Measurements from ENCODE around the gene DCDC1.

The DCDC1 gene

GRCh38 chr11:31369348-31370329, at the start of gene DCDC1, which contains the start of gene DNAJC24:
DCDC1 (minus strand) TSS chr11:31369739; CDS start chr11:31328280, 41,459 bp downstream.
DNAJC24 (plus strand) TSS chr11:31369860; CDS start chr11:31370749, 889 bp downstream.
- DNase-seq (ENCODE audit: low read depth), result peak; percentile 90

GRCh38 chr11:31419138-31419537, 49.6 kb upstream of the DCDC1 start:
- no peak for DNase-seq (ENCODE audit: low read depth)

- DNase-seq (ENCODE audit: low read depth), result no peak
Measured at GRCh38 chr11:31417816-31418215, 48.3 kb upstream of the DCDC1 start.

GRCh38 chr11:31417357-31417756, 47.8 kb upstream of the DCDC1 start:
- DNase-seq (ENCODE audit: low read depth), result no peak

GRCh38 chr11:31415435-31415834, 45.9 kb upstream of the DCDC1 start:
- no peak for DNase-seq (ENCODE audit: low read depth)

GRCh38 chr11:31414338-31414737, 44.8 kb upstream of the DCDC1 start:
- no peak for DNase-seq (ENCODE audit: low read depth)

- DNase-seq (ENCODE audit: low read depth), result no peak
Measured at GRCh38 chr11:31412946-31413345, 43.4 kb upstream of the DCDC1 start.

GRCh38 chr11:31408201-31408600, 38.7 kb upstream of the DCDC1 start:
- DNase-seq (ENCODE audit: low read depth), result no peak

GRCh38 chr11:31404614-31405013, 35.1 kb upstream of the DCDC1 start:
- no peak for DNase-seq (ENCODE audit: low read depth)

GRCh38 chr11:31397239-31397834, 27.8 kb upstream of the DCDC1 start:
- DNase-seq (ENCODE audit: low read depth), result no peak

- DNase-seq (ENCODE audit: low read depth), result no peak
Measured at GRCh38 chr11:31387379-31387778, 17.8 kb upstream of the DCDC1 start.

- DNase-seq (ENCODE audit: low read depth), result no peak
Measured at GRCh38 chr11:31383116-31383515, 13.6 kb upstream of the DCDC1 start.

GRCh38 chr11:31375879-31376278, 6.3 kb upstream of the DCDC1 start:
- DNase-seq (ENCODE audit: low read depth), result no peak

GRCh38 chr11:31366795-31367194, 2.7 kb downstream of the DCDC1 start:
- DNase-seq (ENCODE audit: low read depth), result no peak

GRCh38 chr11:31361743-31362142, 7.8 kb downstream of the DCDC1 start:
- no peak for DNase-seq (ENCODE audit: low read depth)

- no peak for DNase-seq (ENCODE audit: low read depth)
Measured at GRCh38 chr11:31355817-31356216, 13.7 kb downstream of the DCDC1 start.

GRCh38 chr11:31355131-31355530, 14.4 kb downstream of the DCDC1 start:
- no peak for DNase-seq (ENCODE audit: low read depth)

GRCh38 chr11:31351168-31351567, 18.4 kb downstream of the DCDC1 start:
- DNase-seq (ENCODE audit: low read depth), result no peak

GRCh38 chr11:31340903-31341572, 28.5 kb downstream of the DCDC1 start:
- DNase-seq (ENCODE audit: low read depth), result no peak

GRCh38 chr11:31337806-31338205, 31.7 kb downstream of the DCDC1 start:
- no peak for DNase-seq (ENCODE audit: low read depth)

- DNase-seq (ENCODE audit: low read depth), result no peak
Measured at GRCh38 chr11:31328697-31329096, 40.8 kb downstream of the DCDC1 start.

- no peak for DNase-seq (ENCODE audit: low read depth)
Measured at GRCh38 chr11:31327417-31327816, 42.1 kb downstream of the DCDC1 start.

Measured in stimulated activated CD8-positive, alpha-beta memory T cell treated with anti-CD3 and anti-CD28 coated beads, Interleukin-15, amount 100 ng/mL, for 1 hour (primary cell).